ENCODE results near the gene DUSP19.

The DUSP19 gene

GRCh38 chr2:183126635-183127034, 48.1 kb downstream of the DUSP19 start:
- DNase-seq: no peak

DNA sequence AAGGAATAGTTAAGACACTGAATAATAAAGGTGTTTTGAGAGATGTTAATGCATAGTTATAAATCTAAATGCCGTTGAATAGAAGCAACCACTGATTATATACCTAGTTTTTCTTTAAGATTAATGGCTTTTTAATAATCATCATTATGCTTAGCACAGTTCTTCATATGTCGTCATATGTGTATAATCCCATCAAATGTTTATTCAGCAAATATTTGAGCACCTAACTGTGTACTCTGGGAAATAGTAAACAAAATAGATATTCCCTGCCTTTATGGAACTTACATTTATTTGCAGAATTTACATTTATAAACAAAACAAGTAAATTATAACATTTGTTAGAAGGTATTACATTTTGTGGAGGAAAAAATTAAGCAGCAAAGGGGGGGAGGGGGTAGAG, 55.5 kb downstream of the DUSP19 start:
- no peak for DNase-seq

DNA sequence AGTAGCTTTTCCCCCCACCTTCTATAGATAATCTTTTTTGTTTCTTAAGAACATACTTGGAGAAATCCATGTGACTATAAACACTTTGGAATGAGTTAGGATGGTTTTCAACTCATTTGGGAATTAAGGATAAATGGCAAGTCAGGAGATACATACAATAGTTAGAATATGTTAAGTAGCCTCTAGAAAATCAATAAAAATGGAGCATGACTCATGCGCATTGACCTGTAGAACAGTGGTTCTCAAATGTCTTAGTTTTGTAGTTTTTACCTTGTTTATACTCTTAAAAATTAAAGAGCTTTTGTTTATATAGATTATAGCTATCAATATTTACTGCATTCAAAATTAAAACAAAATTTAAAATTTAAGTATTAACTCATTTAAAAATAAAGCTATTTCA, 70.4 kb downstream of the DUSP19 start:
- DNase-seq: no peak

DNA sequence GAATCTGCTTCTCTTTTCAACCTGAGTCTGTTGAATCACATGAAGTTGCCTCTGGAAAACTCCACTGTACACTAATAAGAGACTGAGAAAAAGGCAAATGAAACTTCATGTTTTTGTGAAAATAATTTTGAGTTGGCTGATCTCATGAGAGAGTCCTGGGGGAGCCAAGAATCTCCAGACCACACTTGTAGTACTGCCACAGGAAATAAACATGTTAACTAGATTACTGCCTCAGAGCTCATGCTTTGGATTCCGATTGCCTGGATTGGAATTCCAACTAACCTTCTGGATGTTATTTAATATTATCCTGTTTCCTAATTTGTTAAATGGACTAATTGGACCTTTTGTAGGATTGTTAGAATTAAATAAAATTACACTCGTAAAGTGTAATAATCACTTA, 70.9 kb downstream of the DUSP19 start:
- DNase-seq: no peak

All from NCI-H2029 (cell line).